A673 (cell line): Measurements from ENCODE around the gene RAB1B.

Experiments
- CTCF ChIP-seq: fragments of 300-800, 200-600 bp; sonication (generic); conservative IDR thresholded peaks from 2 replicates; pipeline ENCODE4 v1.5.1; 2017; ENCODE audit warnings: low read depth, mild to moderate bottlenecking, antibody characterized with exemption, low read length, moderate library complexity, mixed read lengths
- EZH2 ChIP-seq: fragments of 200-600 bp; sonication (generic); IDR thresholded peaks from 2 replicates; pipeline ENCODE4 v1.6.1; 2017; ENCODE audit warnings: borderline replicate concordance, low read depth, mild to moderate bottlenecking, mixed read lengths, antibody characterized with exemption, low read length; ENCODE audit not compliant: poor library complexity, severe bottlenecking

- TF ChIP-seq CTCF (no peak), EZH2 (no peak)
Measured at GRCh38 chr11:66311470-66311964, 43.1 kb downstream of the RAB1B start.
